IMR-90 (cell line): ENCODE data around the gene DAD1. TPM values are rescaled to one million over a fixed set of nuclear protein-coding genes. Genes with fewer than 3 reads are reported as not detected.

Experiments used
- ATAC-seq: fragments of 200-7000 bp; cut with Tn5 transposase; 2 replicates; pipeline ENCODE4 v1.9.1; 2020; ENCODE audit warnings: low read depth, mild to moderate bottlenecking, moderate library complexity
- BruUV-seq: library from RNA; stranded (reverse); fragments of 400-500 nt; replicated peaks from 2 replicates; lab custom pipeline; 2021; lab: Mats Ljungman, UMichigan
- CTCF ChIA-PET: fragments of 300-600 bp; formaldehyde crosslinking; extraction: SDS; loops from one replicate; lab custom pipeline; 2021; ENCODE audit warnings: antibody characterized with exemption; lab: Yijun Ruan, JAX
- POLR2A ChIA-PET: fragments of 300-600 bp; sonication (Branson Sonifier 250); formaldehyde crosslinking; loops from one replicate; lab custom pipeline; 2022; ENCODE audit warnings: antibody characterized with exemption; ENCODE audit not compliant: unreplicated experiment; lab: Charles Lee
- DNase-seq: peaks from one replicate; pipeline ENCODE4 v3.0.0; 2013
- H2AFZ ChIP-seq: replicated peaks from 2 replicates; pipeline ENCODE3; 2013; ENCODE audit warnings: low read length, mild to moderate bottlenecking; ENCODE audit not compliant: poor library complexity
- H2AK5ac ChIP-seq: 2 replicates; pipeline ENCODE4 v1.6.1; 2013; ENCODE audit warnings: low read depth, low read length, inconsistent platforms
- H2AK9ac ChIP-seq: replicated peaks from 2 replicates; pipeline ENCODE3; 2013; ENCODE audit warnings: mild to moderate bottlenecking, low read depth, low read length, moderate library complexity; ENCODE audit not compliant: poor library complexity
- H2BK120ac ChIP-seq: 2 replicates; pipeline ENCODE4 v1.6.1; 2013; ENCODE audit warnings: low read depth, low read length, inconsistent platforms
- H2BK15ac ChIP-seq: 3 replicates; pipeline ENCODE4 v1.6.1; 2013; ENCODE audit warnings: low read depth, low read length, inconsistent platforms
- H2BK20ac ChIP-seq: 2 replicates; pipeline ENCODE4 v1.6.1; 2013; ENCODE audit warnings: low read depth, mild to moderate bottlenecking, inconsistent platforms, low read length, moderate library complexity
- H2BK5ac ChIP-seq: 2 replicates; pipeline ENCODE4 v1.6.1; 2013; ENCODE audit warnings: mild to moderate bottlenecking, low read depth, low read length, inconsistent platforms; ENCODE audit not compliant: poor library complexity, severe bottlenecking
- H3K14ac ChIP-seq: replicated peaks from 2 replicates; pipeline ENCODE4 v1.6.1; 2013; ENCODE audit warnings: low read depth, low read length, inconsistent platforms
- H3K18ac ChIP-seq: 2 replicates; pipeline ENCODE4 v1.6.1; 2013; ENCODE audit warnings: low read depth, low read length, control low read depth
- H3K23ac ChIP-seq: 2 replicates; pipeline ENCODE4 v1.6.1; 2013; ENCODE audit warnings: low read depth, low read length, inconsistent platforms
- H3K27ac ChIP-seq: 2 replicates; pipeline ENCODE4 v1.5.1; 2013; ENCODE audit warnings: mild to moderate bottlenecking, control low read depth, low read length; ENCODE audit not compliant: insufficient read depth
- H3K27me3 ChIP-seq: 2 replicates; pipeline ENCODE4 v1.6.1; 2013; ENCODE audit warnings: low read length; ENCODE audit not compliant: control insufficient read depth, insufficient read depth
- H3K36me3 ChIP-seq: 2 replicates; pipeline ENCODE4 v1.6.1; 2013; ENCODE audit warnings: low read length, mixed read lengths; ENCODE audit not compliant: control insufficient read depth, insufficient read depth
- H3K4ac ChIP-seq: 2 replicates; pipeline ENCODE4 v1.6.1; 2013; ENCODE audit warnings: low read depth, low read length, inconsistent platforms
- H3K4me1 ChIP-seq: 2 replicates; pipeline ENCODE4 v1.6.1; 2013; ENCODE audit warnings: low read length, mixed read lengths; ENCODE audit not compliant: control insufficient read depth, insufficient read depth
- H3K4me2 ChIP-seq: 2 replicates; pipeline ENCODE4 v1.6.1; 2013; ENCODE audit warnings: low read depth, mild to moderate bottlenecking, control low read depth, low read length, moderate library complexity
- H3K4me3 ChIP-seq: 2 replicates; pipeline ENCODE4 v1.5.1; 2013; ENCODE audit warnings: low read depth, mild to moderate bottlenecking, control low read depth, low read length, moderate library complexity; ENCODE audit not compliant: insufficient read depth
- H3K56ac ChIP-seq: 2 replicates; pipeline ENCODE4 v1.6.1; 2013; ENCODE audit warnings: low read length, inconsistent platforms; ENCODE audit not compliant: insufficient read depth; ENCODE audit errors: extremely low read depth
- H3K79me1 ChIP-seq, 2 experiments: 2 replicates each; pipeline ENCODE4 v1.6.1; 2013; ENCODE audit warnings: low read length in 2 of 2, inconsistent platforms in 1 of 2, low read depth in 1 of 2
- H3K9ac ChIP-seq: 2 replicates; pipeline ENCODE4 v1.6.1; 2013; ENCODE audit warnings: low read depth, low read length, control low read depth
- H3K9me1 ChIP-seq: 2 replicates; pipeline ENCODE4 v1.6.1; 2013; ENCODE audit warnings: low read length, inconsistent platforms; ENCODE audit not compliant: insufficient read depth
- H3K9me3 ChIP-seq: 2 replicates; pipeline ENCODE4 v1.6.1; 2013; ENCODE audit warnings: low read length; ENCODE audit not compliant: control insufficient read depth, insufficient read depth
- H4K20me1 ChIP-seq: 2 replicates; pipeline ENCODE4 v1.6.1; 2013; ENCODE audit warnings: low read length, inconsistent platforms; ENCODE audit not compliant: insufficient read depth
- H4K5ac ChIP-seq: 2 replicates; pipeline ENCODE4 v1.6.1; 2013; ENCODE audit warnings: mild to moderate bottlenecking, low read depth, low read length, control low read depth
- H4K8ac ChIP-seq, 2 experiments: 2 replicates each; pipeline ENCODE4 v1.6.1; 2013; ENCODE audit warnings: low read depth in 2 of 2, low read length in 2 of 2, control low read depth in 1 of 2, inconsistent platforms in 1 of 2
- H4K91ac ChIP-seq: 2 replicates; pipeline ENCODE4 v1.6.1; 2013; ENCODE audit warnings: low read depth, low read length, inconsistent platforms; ENCODE audit not compliant: insufficient read depth
- BHLHE40 ChIP-seq: fragments of 150-350 bp; IDR thresholded peaks from 2 replicates; pipeline ENCODE4 v1.6.1; 2016; ENCODE audit warnings: mild to moderate bottlenecking, low read depth, low read length
- CEBPB ChIP-seq: IDR thresholded peaks from 2 replicates; pipeline ENCODE4 v1.6.1; 2012; ENCODE audit warnings: low read depth, low read length, improper control_type of control experiment
- CHD1 ChIP-seq: IDR thresholded peaks from 2 replicates; pipeline ENCODE4 v1.6.1; 2012; ENCODE audit warnings: low read depth, low read length, improper control_type of control experiment
- CTCF ChIP-seq: conservative IDR thresholded peaks from 2 replicates; pipeline ENCODE4 v1.5.1; 2012; ENCODE audit warnings: mild to moderate bottlenecking, low read depth, low read length, improper control_type of control experiment
- FOS ChIP-seq: fragments of 150-350 bp; IDR thresholded peaks from 2 replicates; pipeline ENCODE4 v1.6.1; 2016; ENCODE audit warnings: low read depth, low read length
- MAFK ChIP-seq: IDR thresholded peaks from 2 replicates; pipeline ENCODE4 v1.6.1; 2012; ENCODE audit warnings: low read depth, low read length, improper control_type of control experiment
- MAZ ChIP-seq: IDR thresholded peaks from 2 replicates; pipeline ENCODE4 v1.6.1; 2012; ENCODE audit warnings: low read depth, mild to moderate bottlenecking, low read length, improper control_type of control experiment, moderate library complexity, borderline replicate concordance
- MXI1 ChIP-seq: IDR thresholded peaks from 2 replicates; pipeline ENCODE4 v1.6.1; 2012; ENCODE audit warnings: low read depth, mild to moderate bottlenecking, low read length, moderate library complexity, borderline replicate concordance
- NFE2L2 ChIP-seq: fragments of 150-350 bp; IDR thresholded peaks from 2 replicates; pipeline ENCODE4 v1.6.1; 2016; ENCODE audit warnings: low read depth, mild to moderate bottlenecking, low read length
- POLR2A ChIP-seq: IDR thresholded peaks from 2 replicates; pipeline ENCODE4 v1.6.1; 2012; ENCODE audit warnings: mild to moderate bottlenecking, low read depth, low read length
- RAD21 ChIP-seq: IDR thresholded peaks from 2 replicates; pipeline ENCODE4 v1.6.1; 2012; ENCODE audit warnings: low read length, improper control_type of control experiment
- RCOR1 ChIP-seq: IDR thresholded peaks from 2 replicates; pipeline ENCODE4 v1.6.1; 2012; ENCODE audit warnings: mild to moderate bottlenecking, low read length, improper control_type of control experiment; ENCODE audit not compliant: insufficient replicate concordance
- SMC3 ChIP-seq: fragments of 150-350 bp; IDR thresholded peaks from 2 replicates; pipeline ENCODE4 v1.6.1; 2016; ENCODE audit warnings: low read depth, mild to moderate bottlenecking, antibody characterized with exemption, low read length, moderate library complexity
- USF2 ChIP-seq: fragments of 150-350 bp; IDR thresholded peaks from 2 replicates; pipeline ENCODE4 v1.6.1; 2017; ENCODE audit warnings: mild to moderate bottlenecking, antibody characterized with exemption, low read length, low read depth
- WGBS, 2 experiments: methylation state at CpG; one replicate each; pipeline versions ENCODE4 v1.1.5 to v1.1.7; 2013; ENCODE audit warnings: missing lambda C conversion rate in 2 of 2; ENCODE audit not compliant: insufficient read length in 1 of 2; ENCODE audit errors: extremely low coverage in 2 of 2; 5-methylcytosine and 5-hydroxymethylcytosine counted together
- dilution Hi-C: fragments of 300-500 bp; cut with HindIII; formaldehyde crosslinking; loops from one replicate; pipeline ENCODE4 v1.14.3; 2018; ENCODE audit warnings: low sequenced_read_pairs; ENCODE audit not compliant: unreplicated experiment
- in situ Hi-C: fragments of 300-500 bp; cut with MboI; formaldehyde crosslinking; loops from 3 replicates; pipeline ENCODE4 v1.14.3; 2019; ENCODE audit warnings: low sequenced_read_pairs, inconsistent platforms, mixed read lengths
- intact Hi-C: fragments of 100-400 bp; cut with micrococcal nuclease; formaldehyde crosslinking; loops from 2 replicates; pipeline ENCODE4 v1.10.0; 2022
- polyA plus RNA-seq, 3 experiments: library from polyadenylated mRNA; depleted of rRNA; stranded (reverse); fragments of >200 nt; gene quantifications; 2 replicates each; pipeline ENCODE4 v1.2.3, GENCODE V29; 2012; ENCODE audit warnings: low replicate concordance in 1 of 3
- total RNA-seq: library from RNA; depleted of rRNA; stranded (reverse); fragments of >200 nt; gene quantifications from 2 replicates; pipeline ENCODE4 v1.2.3, GENCODE V29; 2012
- TF ChIP-seq, protein P1 (sequence below): fragments of 150-350 bp; IDR thresholded peaks from 2 replicates; pipeline ENCODE4 v1.6.1; 2016; ENCODE audit warnings: low read depth, mild to moderate bottlenecking, low read length, moderate library complexity, borderline replicate concordance

DAD1 gene
- total and polyA plus RNA-seq, 2 of the 4 experiments (the other 2 are of a cell fraction) = 396 to 496 TPM

- dilution Hi-C loops = no loop called here
- ChIA-PET CTCF (no interaction called here), POLR2A (no interaction called here)
- Histone ChIP-seq H2AK9ac (no peak overlapping the region), H3K79me1 (no peaks in the 10 kb centered on the region), H3K18ac (0 out of 2 replicates have a peak overlapping the region, but pooled peaks have one; percentile 21), H4K91ac (no peak overlapping the region), H4K5ac (no peak overlapping the region), H2BK120ac (no peak overlapping the region), H2BK20ac (no peak overlapping the region), H3K36me3 (no peaks in the 10 kb centered on the region), H3K4me2 (no peak overlapping the region), H3K9ac (no peak overlapping the region), H3K4me1 (peaks cover 4% of the 10 kb centered on the region), H2AK5ac (no peak overlapping the region), H4K8ac (no peak overlapping the region), H3K23ac (no peak overlapping the region), H3K14ac (no peak overlapping the region), H3K27me3 (no peaks in the 10 kb centered on the region), H3K4me3 (no peak overlapping the region), H3K9me1 (peaks cover 2% of the 10 kb centered on the region), H4K20me1 (no peaks in the 10 kb centered on the region), H2AFZ (no peak overlapping the region), H3K9me3 (no peaks in the 10 kb centered on the region), H3K4ac (no peak overlapping the region), H2BK5ac (no peak overlapping the region), H3K56ac (no peak overlapping the region), H3K27ac (no peak overlapping the region), H2BK15ac (no peak overlapping the region)
- in situ Hi-C loops = no loop called here
- ATAC-seq (no peak), DNase-seq (no peak)
- intact Hi-C loops = no loop called here
- no CpG with 5 or more reads among the region's 2 CpGs for WGBS, 2 experiments
- TF ChIP-seq NFE2L2 (no peak), SMC3 (no peak), MAFK (no peak), MAZ (no peak), MXI1 (no peak), RAD21 (no peak), CEBPB (no peak), USF2 (no peak), CTCF (no peak), RCOR1 (no peak), POLR2A (no peak), CHD1 (no peak), FOS (no peak), BHLHE40 (no peak)
- TF ChIP-seq, protein P1, sequence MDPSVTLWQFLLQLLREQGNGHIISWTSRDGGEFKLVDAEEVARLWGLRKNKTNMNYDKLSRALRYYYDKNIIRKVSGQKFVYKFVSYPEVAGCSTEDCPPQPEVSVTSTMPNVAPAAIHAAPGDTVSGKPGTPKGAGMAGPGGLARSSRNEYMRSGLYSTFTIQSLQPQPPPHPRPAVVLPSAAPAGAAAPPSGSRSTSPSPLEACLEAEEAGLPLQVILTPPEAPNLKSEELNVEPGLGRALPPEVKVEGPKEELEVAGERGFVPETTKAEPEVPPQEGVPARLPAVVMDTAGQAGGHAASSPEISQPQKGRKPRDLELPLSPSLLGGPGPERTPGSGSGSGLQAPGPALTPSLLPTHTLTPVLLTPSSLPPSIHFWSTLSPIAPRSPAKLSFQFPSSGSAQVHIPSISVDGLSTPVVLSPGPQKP = no peak
- no TSS peak for BruUV-seq
These were observed 34.0 kb upstream of the DAD1 start for GRCh38 chr14:22623047-22623446.
